Amniotic epithelial cell (primary cell): ENCODE data around the gene ZNF653.
"Not testable (repeated sequence)": the region's sequence is repeated elsewhere in the genome, so short reads cannot be mapped to it uniquely, and the experiment has no call there.

Experiments used
- DNase-seq: peaks from one replicate; pipeline ENCODE4 v3.0.0-alpha.2; 2010; ENCODE audit warnings: low read depth

ZNF653 gene

GRCh38 chr19:11481534-11482383 is 23.9 kb downstream of the ZNF653 start:
- peak; percentile 90 for DNase-seq

- DNase-seq: no peak
Observed at GRCh38 chr19:11480715-11481533, 24.7 kb downstream of the ZNF653 start, which contains the start of gene ELAVL3. Gene ELAVL3, minus strand, starts transcription at chr19:11481046. Its CDS starts 438 bp downstream, at chr19:11480608.

GRCh38 chr19:11479898-11480714 is 25.5 kb downstream of the ZNF653 start:
- no peak for DNase-seq

- DNase-seq: no peak
Observed at GRCh38 chr19:11479090-11479897, 26.3 kb downstream of the ZNF653 start.

DNA sequence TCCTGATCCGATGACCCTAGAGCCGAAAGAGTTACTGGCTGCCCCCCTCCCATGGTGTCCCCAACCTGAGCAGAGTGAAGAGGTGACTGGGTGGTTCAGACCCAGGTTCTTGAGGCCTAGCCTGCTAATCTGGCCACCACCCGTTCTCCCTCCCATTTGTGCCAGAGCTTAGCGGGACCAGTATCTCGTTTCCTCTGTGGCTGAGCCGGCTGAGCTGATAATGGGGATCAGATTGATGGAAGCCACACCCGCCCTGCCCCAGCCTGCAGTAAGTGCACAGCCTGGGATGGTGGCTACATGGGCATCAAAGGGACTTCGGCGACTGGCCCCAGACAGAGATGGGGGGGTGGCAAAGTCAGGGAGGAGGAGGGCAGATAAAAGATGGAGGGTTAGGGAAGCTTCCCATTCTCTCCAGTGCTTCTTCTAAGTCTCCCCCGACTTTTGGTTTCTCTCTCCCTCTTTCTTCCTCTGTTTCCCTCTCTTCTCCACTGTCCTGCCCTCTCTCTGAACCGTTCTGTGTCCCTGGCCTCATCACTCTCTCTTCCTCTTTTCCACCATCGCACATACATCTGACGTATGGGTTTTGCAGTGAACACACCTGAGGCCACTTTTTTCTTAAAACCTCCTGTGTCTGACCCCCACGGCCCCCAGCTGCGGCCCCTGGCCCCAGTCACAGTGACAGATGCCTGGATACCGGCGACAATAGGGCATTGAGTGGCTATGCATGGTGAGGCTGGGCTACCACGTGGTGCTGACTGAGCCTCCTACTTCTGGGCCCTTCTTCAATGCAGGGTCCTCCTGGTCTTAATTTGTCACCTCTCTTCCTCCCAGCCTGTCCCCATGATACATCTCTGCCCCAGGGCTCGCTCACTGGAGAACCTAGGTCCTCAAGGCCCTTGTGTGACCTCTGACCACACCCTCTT is 27.2 kb downstream of the ZNF653 start:
- DNase-seq: no peak

GRCh38 chr19:11475861-11476260 is 29.8 kb downstream of the ZNF653 start:
- DNase-seq: no peak

DNA sequence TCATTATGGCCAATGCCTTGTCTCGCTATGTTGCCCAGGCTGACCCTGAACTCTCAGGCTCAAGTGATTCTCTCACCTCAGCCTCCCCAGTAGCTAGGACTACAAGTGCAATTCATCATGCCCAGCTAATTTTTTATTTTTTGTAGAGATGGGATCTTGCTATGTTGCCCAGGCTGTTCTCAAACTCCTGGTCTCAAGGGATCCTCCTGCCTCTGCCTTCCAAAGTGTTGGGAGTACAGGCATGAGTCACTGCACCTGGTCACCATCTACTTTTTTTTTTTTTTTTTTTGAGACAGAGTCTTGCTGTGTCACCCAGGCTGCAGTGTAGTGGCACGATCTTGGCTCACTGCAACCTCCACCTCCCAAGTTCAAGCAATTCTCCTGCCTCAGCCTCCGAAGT is 30.3 kb downstream of the ZNF653 start:
- not testable (repeated sequence) for DNase-seq

- no peak for DNase-seq
Observed at GRCh38 chr19:11473725-11474124, 31.9 kb downstream of the ZNF653 start.

GRCh38 chr19:11468266-11468845 is 37.3 kb downstream of the ZNF653 start:
- DNase-seq: not testable (repeated sequence)

- DNase-seq: no peak
Observed at GRCh38 chr19:11465600-11465999, 40.0 kb downstream of the ZNF653 start.

GRCh38 chr19:11464333-11465265 is 41.0 kb downstream of the ZNF653 start:
- DNase-seq: no peak

GRCh38 chr19:11463391-11463790 is 42.2 kb downstream of the ZNF653 start:
- no peak for DNase-seq

GRCh38 chr19:11461453-11461852 is 44.2 kb downstream of the ZNF653 start:
- no peak for DNase-seq

GRCh38 chr19:11460207-11460606 is 45.4 kb downstream of the ZNF653 start:
- no peak for DNase-seq

- DNase-seq: not testable (repeated sequence)
Observed at GRCh38 chr19:11458912-11459311, 46.7 kb downstream of the ZNF653 start.

DNA sequence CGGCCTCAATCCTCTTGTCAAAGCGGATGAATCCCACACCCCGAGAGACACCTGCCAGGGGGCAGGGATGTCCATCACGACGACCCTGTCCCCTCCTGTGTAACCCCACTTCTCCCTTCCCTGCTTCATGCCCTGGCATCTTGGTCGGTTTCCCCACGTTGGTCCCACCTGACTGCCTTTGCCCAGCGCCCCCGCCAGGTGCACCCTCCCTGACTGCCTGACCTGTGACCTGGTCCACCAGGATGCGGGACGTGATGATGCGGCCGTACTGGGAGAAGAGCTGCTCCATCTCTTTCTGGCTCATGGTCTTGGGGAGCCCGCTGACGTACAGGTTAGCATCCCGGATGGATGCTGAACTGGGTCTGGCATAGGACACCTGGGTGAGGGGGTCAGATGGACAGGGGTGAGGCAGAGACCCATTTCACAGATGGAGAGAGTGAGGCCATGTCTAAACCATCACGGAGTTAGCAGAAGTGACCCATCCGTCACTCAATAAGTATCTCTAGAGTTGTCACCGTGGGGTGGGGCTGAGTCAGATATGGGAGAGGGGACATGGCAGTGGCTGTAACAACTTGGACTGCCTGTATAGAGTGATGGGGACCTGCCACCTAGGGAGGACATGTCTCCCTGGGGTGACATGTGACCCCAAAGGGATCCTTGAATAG is 47.3 kb downstream of the ZNF653 start:
- DNase-seq: no peak

DNA sequence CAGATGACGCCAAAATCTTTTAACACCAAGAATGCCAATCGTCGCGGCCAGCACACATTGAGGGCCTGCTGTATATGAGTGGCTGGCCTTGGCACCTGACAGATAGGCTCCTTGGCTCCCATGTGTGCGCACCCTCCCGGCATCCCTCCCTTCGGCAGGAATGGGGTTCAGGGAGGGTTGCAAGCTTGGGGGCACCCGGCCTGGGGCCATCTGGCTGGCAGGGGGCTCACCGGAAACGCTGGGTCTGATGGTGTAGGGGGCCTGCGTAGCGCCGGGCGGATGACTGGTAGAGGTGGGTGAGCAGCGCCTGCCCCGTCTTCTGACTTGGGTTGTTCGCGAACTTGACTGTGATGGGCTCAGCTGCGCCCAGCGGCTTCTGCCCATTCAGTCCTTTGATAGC is 47.8 kb downstream of the ZNF653 start:
- DNase-seq: no peak

DNA sequence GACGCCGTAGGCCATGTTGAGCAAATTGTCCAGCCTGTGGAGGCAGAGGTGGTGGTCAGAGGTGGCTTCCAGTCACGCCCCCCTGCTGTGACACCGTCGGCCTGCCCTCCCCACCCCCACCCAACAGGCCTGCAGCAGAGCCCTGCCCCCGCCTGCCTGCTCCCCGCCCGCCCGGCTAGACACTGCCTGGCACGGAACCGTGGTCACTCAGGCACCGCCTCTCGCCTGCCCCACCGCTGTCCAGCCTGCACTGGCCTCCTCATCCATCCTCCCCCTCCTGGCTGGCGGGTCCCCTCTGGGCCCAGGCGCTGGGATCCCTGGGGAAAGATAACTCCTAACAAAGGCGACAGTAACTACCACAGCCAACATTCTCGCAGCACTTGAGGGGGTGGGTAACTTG is 48.5 kb downstream of the ZNF653 start:
- DNase-seq: peak; percentile 71
